ENCODE data around the gene AOAH.

DNA sequence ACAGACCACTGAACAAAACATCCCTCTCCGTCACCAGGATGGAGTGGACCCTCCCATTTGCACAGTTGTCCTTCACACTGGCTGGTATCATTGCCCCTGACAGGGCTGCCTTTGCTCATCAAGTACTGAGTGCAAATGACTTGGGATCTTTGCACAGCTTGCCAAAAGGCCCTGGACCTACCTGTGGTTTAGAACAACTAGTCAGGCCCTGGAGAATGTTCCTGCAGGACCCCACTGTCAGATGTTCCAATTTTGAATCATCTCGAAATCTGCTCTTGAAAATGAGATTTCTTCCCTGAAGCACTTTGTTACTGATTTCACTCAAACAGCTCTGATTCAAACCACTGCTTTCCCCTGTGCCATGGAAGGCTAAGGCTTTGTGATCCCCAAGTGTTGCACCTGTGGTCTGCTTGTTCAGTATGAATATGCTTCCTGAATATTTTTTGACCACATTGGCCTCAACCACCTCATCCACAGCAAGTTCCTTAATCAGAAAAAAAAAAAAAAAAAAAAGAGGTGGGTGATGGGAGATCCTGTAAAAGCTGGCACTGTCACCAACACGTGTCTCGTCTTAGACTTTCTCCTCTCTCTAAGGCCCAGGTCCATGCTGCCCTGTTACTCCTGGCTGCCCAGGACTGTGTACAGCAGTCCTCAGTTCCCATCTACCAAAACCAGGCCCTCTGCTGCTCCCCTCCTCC is 2.7 kb upstream of the AOAH start:
- TF ChIP-seq, protein P1, sequence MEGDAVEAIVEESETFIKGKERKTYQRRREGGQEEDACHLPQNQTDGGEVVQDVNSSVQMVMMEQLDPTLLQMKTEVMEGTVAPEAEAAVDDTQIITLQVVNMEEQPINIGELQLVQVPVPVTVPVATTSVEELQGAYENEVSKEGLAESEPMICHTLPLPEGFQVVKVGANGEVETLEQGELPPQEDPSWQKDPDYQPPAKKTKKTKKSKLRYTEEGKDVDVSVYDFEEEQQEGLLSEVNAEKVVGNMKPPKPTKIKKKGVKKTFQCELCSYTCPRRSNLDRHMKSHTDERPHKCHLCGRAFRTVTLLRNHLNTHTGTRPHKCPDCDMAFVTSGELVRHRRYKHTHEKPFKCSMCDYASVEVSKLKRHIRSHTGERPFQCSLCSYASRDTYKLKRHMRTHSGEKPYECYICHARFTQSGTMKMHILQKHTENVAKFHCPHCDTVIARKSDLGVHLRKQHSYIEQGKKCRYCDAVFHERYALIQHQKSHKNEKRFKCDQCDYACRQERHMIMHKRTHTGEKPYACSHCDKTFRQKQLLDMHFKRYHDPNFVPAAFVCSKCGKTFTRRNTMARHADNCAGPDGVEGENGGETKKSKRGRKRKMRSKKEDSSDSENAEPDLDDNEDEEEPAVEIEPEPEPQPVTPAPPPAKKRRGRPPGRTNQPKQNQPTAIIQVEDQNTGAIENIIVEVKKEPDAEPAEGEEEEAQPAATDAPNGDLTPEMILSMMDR (conservative IDR thresholded peaks at IDR 0.05; ENCODE audit: low read depth, low read length): no peak
- TF ChIP-seq RAD21 (IDR thresholded peaks at IDR 0.05; ENCODE audit: low read length) (no peak), MAZ (IDR thresholded peaks at IDR 0.05; ENCODE audit: borderline replicate concordance, low read depth, low read length) (no peak), POLR2A (IDR thresholded peaks at IDR 0.05; ENCODE audit: low read depth, low read length) (no peak), RFX5 (IDR thresholded peaks at IDR 0.05; ENCODE audit: low read depth, low read length) (no peak), SMC3 (IDR thresholded peaks at IDR 0.05; ENCODE audit: low read depth, low read length) (no peak), BHLHE40 (IDR thresholded peaks at IDR 0.05; ENCODE audit: low read depth, low read length) (no peak), CHD1 (IDR thresholded peaks at IDR 0.05; ENCODE audit: low read depth, low read length) (no peak)

All from IMR-90 (cell line).